Kidney (tissue), 14 donors: Measurements from ENCODE around the gene TBCD. TPM values are rescaled to one million over a fixed set of nuclear protein-coding genes. Genes with fewer than 3 reads are reported as not detected.

Experiments used
- DNase-seq, 5 donors: peaks; one replicate each; pipeline ENCODE4 v3.0.0-alpha.2; 2013 to 2020
- FAIRE-seq: peaks from 2 replicates; lab custom pipeline; 2012; peaks lifted over from hg19 to GRCh38; lab: Jason Lieb, UNC
- H3K27ac ChIP-seq, 2 donors: one replicate each; pipeline ENCODE4 v1.7.0; 2013; ENCODE audit warnings: low read depth in 2 of 2, low read length in 2 of 2, inconsistent platforms in 1 of 2
- H3K27me3 ChIP-seq: one replicate; pipeline ENCODE4 v1.7.1; 2013; ENCODE audit warnings: low read length, inconsistent platforms; ENCODE audit not compliant: control insufficient read depth, insufficient read depth
- H3K36me3 ChIP-seq, 3 donors: one replicate each; pipeline versions ENCODE4 v1.7.0 to v1.7.1; 2013; ENCODE audit warnings: low read length in 3 of 3, control low read depth in 1 of 3, inconsistent platforms in 1 of 3; ENCODE audit not compliant: insufficient read depth in 3 of 3, control insufficient read depth in 2 of 3
- H3K4me1 ChIP-seq, 3 donors: one replicate each; pipeline versions ENCODE4 v1.7.0 to v1.7.1; 2013; ENCODE audit warnings: low read length in 3 of 3, inconsistent platforms in 1 of 3, low read depth in 1 of 3; ENCODE audit not compliant: control insufficient read depth in 2 of 3, insufficient read depth in 2 of 3
- H3K4me3 ChIP-seq, 3 donors: one replicate each; pipeline versions ENCODE4 v1.7.0 to v1.8.1; 2013; ENCODE audit warnings: low read length in 3 of 3, control low read depth in 1 of 3, inconsistent platforms in 1 of 3
- H3K9ac ChIP-seq, 3 donors: one replicate each; pipeline versions ENCODE4 v1.7.0 to v1.7.1; 2013; ENCODE audit warnings: low read length in 3 of 3, control low read depth in 1 of 3, inconsistent platforms in 1 of 3
- H3K9me3 ChIP-seq, 3 donors: one replicate each; pipeline versions ENCODE4 v1.7.0 to v1.7.1; 2013; ENCODE audit warnings: low read length in 3 of 3, control low read depth in 1 of 3, inconsistent platforms in 1 of 3; ENCODE audit not compliant: control insufficient read depth in 2 of 3, insufficient read depth in 1 of 3
- CTCF ChIP-seq: IDR thresholded peaks from 3 replicates; pipeline ENCODE4 v1.5.1; 2012; ENCODE audit warnings: mild to moderate bottlenecking, moderate library complexity, borderline replicate concordance; ENCODE audit not compliant: insufficient read depth; ENCODE audit errors: extremely low read depth
- intact Hi-C: fragments of 100-400 bp; cut with DNase I; formaldehyde crosslinking; loops from one replicate; pipeline ENCODE4 v1.11.1; 2022
- polyA plus RNA-seq: library from polyadenylated mRNA; stranded (reverse); fragments of 350-450 nt; fragmentation: Illumina TruSeq; extraction: RNeasy Lipid Tissue Mini Kit (QIAGEN cat#74804); gene quantifications from one replicate; pipeline ENCODE4 v1.2.3, GENCODE V29; 2014; ENCODE audit warnings: low read depth, low replicate concordance; ENCODE audit not compliant: insufficient read depth
- total RNA-seq: library from RNA; stranded (reverse); fragmentation: NEBNext Ultra II Directional; extraction: Animal tissue kit (Norgen Biotek cat#: 25700); gene quantifications from one replicate; pipeline ENCODE4 v1.2.1, GENCODE V29; 2021
- donor health status: control.
- donor health status: control.
- donor health status: control.
- donor health status: control.
- donor health status: control.
- donor health status: DM: yes; HTN: yes; CAD: no.
- donor health status: Normal renal cell carcinoma (clear cell type).

The TBCD gene
- total and polyA plus RNA-seq, 2 donors from 2014 or later = 72.8 to 78.7 TPM

GRCh38 chr17:82801377-82801970, 49.6 kb downstream of the TBCD start:
- H3K4me3 ChIP-seq = no peak overlapping the region
- H3K9ac ChIP-seq = no peak overlapping the region
- H3K36me3 ChIP-seq = peaks cover 0 to 5% (median 3%) of the 10 kb centered on the region in 3 donors
- H3K9me3 ChIP-seq = no peaks in the 10 kb centered on the region
- intact Hi-C loops = loop anchor here (10.0 kb wide), 1 partner anchor 113 kb away; no protein-coding TSS in a partner anchor
- TF ChIP-seq CTCF = no peak
- no peak for FAIRE-seq
- H3K27me3 ChIP-seq = no peaks in the 10 kb centered on the region
- no peak for DNase-seq
- no peaks in the 10 kb centered on the region for H3K4me1 ChIP-seq
- H3K27ac ChIP-seq = no peak overlapping the region

- no peaks in the 10 kb centered on the region for H3K4me1 ChIP-seq
- H3K4me3 ChIP-seq = no peak overlapping the region
- H3K36me3 ChIP-seq = peaks cover 0 to 5% (median 3%) of the 10 kb centered on the region in 3 donors
- intact Hi-C loops = loop anchor here (10.0 kb wide), 1 partner anchor 113 kb away; no protein-coding TSS in a partner anchor
- no peaks in the 10 kb centered on the region for H3K27me3 ChIP-seq
- no peak overlapping the region for H3K9ac ChIP-seq
- no peak for TF ChIP-seq CTCF
- H3K9me3 ChIP-seq = no peaks in the 10 kb centered on the region
- DNase-seq (no peak), FAIRE-seq (no peak)
- no peak overlapping the region for H3K27ac ChIP-seq
These were observed 50.4 kb downstream of the TBCD start for GRCh38 chr17:82802075-82802780.

- no peak for FAIRE-seq
- no peaks in the 10 kb centered on the region for H3K4me1 ChIP-seq
- no peaks in the 10 kb centered on the region for H3K9me3 ChIP-seq
- H3K27ac ChIP-seq = no peak overlapping the region
- H3K27me3 ChIP-seq = no peaks in the 10 kb centered on the region
- DNase-seq = no peak
- peaks cover 0 to 8% (median 5%) of the 10 kb centered on the region in 3 donors for H3K36me3 ChIP-seq
- H3K4me3 ChIP-seq = no peak overlapping the region
- TF ChIP-seq CTCF = no peak
- H3K9ac ChIP-seq = no peak overlapping the region
- intact Hi-C loops = loop anchor here (10.0 kb wide), 1 partner anchor 112 kb away; no protein-coding TSS in a partner anchor
These were observed 51.3 kb downstream of the TBCD start for GRCh38 chr17:82803185-82803584.
